Prostate gland (tissue), 2 donors: ENCODE data around the gene NHERF2. TPM values are rescaled to one million over a fixed set of nuclear protein-coding genes. Genes with fewer than 3 reads are reported as not detected.

ENCODE experiments used
- DNase-seq: peaks from one replicate; pipeline ENCODE4 v3.0.0-alpha.2; 2019; ENCODE audit warnings: low spot score
- H3K27ac ChIP-seq, 2 donors: fragments of 200-600 bp; sonication (generic); 2 replicates each; pipeline ENCODE4 v1.5.1; 2017 to 2019
- H3K27me3 ChIP-seq: fragments of 200-600 bp; sonication (generic); replicated peaks from 2 replicates; pipeline ENCODE4 v1.5.1; 2019; ENCODE audit not compliant: insufficient read depth
- H3K36me3 ChIP-seq, 2 donors: fragments of 200-600 bp; sonication (generic); 1 replicate in 1 of 2; 2 replicates in 1 of 2; pipeline versions ENCODE4 v1.5.1 to v1.8.1; 2017 to 2019
- H3K4me1 ChIP-seq: fragments of 200-600 bp; sonication (generic); replicated peaks from 2 replicates; pipeline ENCODE4 v1.5.1; 2019
- H3K4me3 ChIP-seq, 2 donors: fragments of 200-600 bp; sonication (generic); 2 replicates each; pipeline ENCODE4 v1.5.1; 2017 to 2019
- H3K9me3 ChIP-seq: fragments of 200-600 bp; sonication (generic); 2 replicates; pipeline ENCODE4 v1.5.1; 2017
- CTCF ChIP-seq, 4 experiments: fragments of 200-600 bp in 2 of 4; fragments of 450-650 bp in 2 of 4; sonication (generic) in 2 of 4; IDR thresholded peaks; 1 replicate in 3 of 4; 2 replicates in 1 of 4; pipeline ENCODE4 v1.5.1; 2016 to 2019; ENCODE audit warnings: antibody characterized with exemption in 4 of 4, mild to moderate bottlenecking in 2 of 4, moderate library complexity in 2 of 4
- POLR2A ChIP-seq: fragments of 450-650 bp; IDR thresholded peaks from one replicate; pipeline ENCODE4 v1.6.1; 2016; ENCODE audit warnings: antibody characterized with exemption, mild to moderate bottlenecking
- POLR2AphosphoS5 ChIP-seq: sonication (generic); formaldehyde crosslinking; IDR thresholded peaks from one replicate; pipeline ENCODE4 v1.6.1; 2017; ENCODE audit warnings: antibody characterized with exemption
- WGBS: methylation state at CpG from one replicate; pipeline ENCODE4 v1.1.5; 2018; 5-methylcytosine and 5-hydroxymethylcytosine counted together
- intact Hi-C: fragments of 100-400 bp; cut with DNase I; formaldehyde crosslinking; loops from one replicate; pipeline ENCODE4 v1.14.2; 2022
- total RNA-seq, 2 donors: library from RNA; depleted of rRNA; stranded (reverse); fragments of >200 nt; gene quantifications; one replicate each; pipeline ENCODE4 v1.1.0, GENCODE V29; 2016

The NHERF2 gene
- total RNA-seq, 2 donors from 2014 or later: 118 to 170 TPM

- H3K27me3 ChIP-seq: no peaks in the 10 kb centered on the region
- H3K9me3 ChIP-seq: no peaks in the 10 kb centered on the region
- TF ChIP-seq POLR2A (no peak), POLR2AphosphoS5 (no peak), CTCF (IDR thresholded peaks at IDR 0.05) (no peak)
- H3K4me1 ChIP-seq: peaks cover 46% of the 10 kb centered on the region
- no peak for DNase-seq
- intact Hi-C loops: no loop called here
- H3K27ac ChIP-seq: peak overlapping the region; percentile 66 to 86
- 67% methylated on average over 41 of the region's 41 CpGs for WGBS
- no peaks in the 10 kb centered on the region for H3K36me3 ChIP-seq
- no peak overlapping the region for H3K4me3 ChIP-seq
Observed at GRCh38 chr16:2038382-2039231, 11.9 kb downstream of the NHERF2 start.

- intact Hi-C loops: no loop called here
- H3K9me3 ChIP-seq: no peaks in the 10 kb centered on the region
- peak; percentile 86 for DNase-seq
- TF ChIP-seq POLR2AphosphoS5: peak; percentile 87
- TF ChIP-seq POLR2A: no peak
- H3K4me3 ChIP-seq: no peak overlapping the region
- peaks cover 41% of the 10 kb centered on the region for H3K4me1 ChIP-seq
- H3K27ac ChIP-seq: peak overlapping the region; percentile 66 to 86
- WGBS: 40% methylated on average over 29 of the region's 29 CpGs
- H3K36me3 ChIP-seq: no peaks in the 10 kb centered on the region
- H3K27me3 ChIP-seq: no peaks in the 10 kb centered on the region
Observed at GRCh38 chr16:2039274-2040031, 12.8 kb downstream of the NHERF2 start.

GRCh38 chr16:2040041-2040786 lies 13.5 kb downstream of the NHERF2 start:
- no peak overlapping the region for H3K4me3 ChIP-seq
- peak overlapping the region; percentile 66 to 86 for H3K27ac ChIP-seq
- WGBS: 77% methylated on average over 16 of the region's 24 CpGs
- DNase-seq: no peak
- no peaks in the 10 kb centered on the region for H3K9me3 ChIP-seq
- no peaks in the 10 kb centered on the region for H3K36me3 ChIP-seq
- H3K4me1 ChIP-seq: peaks cover 35% of the 10 kb centered on the region
- TF ChIP-seq POLR2A: no peak
- no peak for TF ChIP-seq CTCF (IDR thresholded peaks at IDR 0.05)
- no peak for TF ChIP-seq POLR2AphosphoS5
- intact Hi-C loops: no loop called here
- no peaks in the 10 kb centered on the region for H3K27me3 ChIP-seq

DNA sequence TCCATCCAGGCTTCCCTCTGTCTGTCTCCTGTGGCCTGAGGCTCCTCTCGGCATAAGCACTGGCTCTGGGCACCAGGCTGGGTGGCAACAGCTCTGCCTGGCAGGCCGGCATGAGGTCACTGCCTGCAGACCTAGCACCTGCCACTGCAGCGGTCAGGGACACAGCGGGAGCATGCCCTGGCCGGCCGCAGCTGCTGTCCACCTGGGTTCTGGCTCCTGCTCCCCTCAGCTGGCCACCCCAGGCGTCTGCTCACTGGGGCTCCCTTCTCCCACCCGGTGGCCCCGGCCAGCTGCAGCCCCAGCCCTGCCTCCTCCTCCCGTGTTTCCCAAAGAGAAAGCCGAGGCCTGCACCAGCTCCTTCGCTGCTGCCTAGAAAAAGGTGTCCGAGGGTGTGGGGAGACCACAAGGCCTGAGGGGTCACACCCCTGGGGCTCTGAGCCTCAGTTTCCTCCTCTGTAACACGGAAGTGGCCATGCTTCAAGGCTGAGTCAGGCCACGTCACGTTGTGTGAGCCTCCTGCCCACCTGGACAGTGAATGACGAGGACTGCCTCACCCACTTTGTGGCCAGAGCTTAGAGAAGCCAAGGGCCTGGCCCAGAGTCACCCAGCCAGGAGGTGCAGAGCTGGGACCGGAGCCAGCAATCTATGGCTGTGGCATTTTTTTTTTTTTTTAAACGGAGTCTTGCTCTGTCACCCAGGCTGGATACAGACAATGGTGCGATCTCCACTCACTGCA lies 14.3 kb downstream of the NHERF2 start:
- H3K4me1 ChIP-seq: peaks cover 27% of the 10 kb centered on the region
- TF ChIP-seq POLR2A: no peak
- no peak for TF ChIP-seq POLR2AphosphoS5
- no peak for TF ChIP-seq CTCF (IDR thresholded peaks at IDR 0.05)
- H3K36me3 ChIP-seq: no peaks in the 10 kb centered on the region
- no peaks in the 10 kb centered on the region for H3K27me3 ChIP-seq
- peak overlapping the region; percentile 66 to 86 for H3K27ac ChIP-seq
- H3K4me3 ChIP-seq: no peak overlapping the region
- DNase-seq: no peak
- intact Hi-C loops: no loop called here
- 79% methylated on average over 19 of the region's 20 CpGs for WGBS
- no peaks in the 10 kb centered on the region for H3K9me3 ChIP-seq
